ENCODE results near the gene ZEB2.

DNA sequence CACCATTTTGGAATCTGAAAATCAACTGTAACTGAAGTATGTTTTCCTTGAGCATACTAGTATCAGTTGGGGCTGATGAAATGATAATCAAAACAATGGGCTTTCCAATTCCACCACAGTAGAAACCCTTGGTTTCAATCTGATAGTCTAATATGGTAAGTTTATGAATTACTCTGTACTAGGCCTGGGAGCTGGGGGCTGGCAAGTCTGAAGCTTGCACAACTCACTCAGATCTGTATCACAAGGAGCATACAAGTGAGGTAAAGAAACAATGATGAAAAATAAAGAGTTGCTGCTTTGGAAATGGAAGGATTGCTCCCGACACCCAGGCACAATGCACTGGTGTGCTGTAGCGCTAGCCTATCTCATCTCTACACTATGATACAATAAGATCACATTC, 19.4 kb downstream of the ZEB2 start:
- TF ChIP-seq, protein P1, sequence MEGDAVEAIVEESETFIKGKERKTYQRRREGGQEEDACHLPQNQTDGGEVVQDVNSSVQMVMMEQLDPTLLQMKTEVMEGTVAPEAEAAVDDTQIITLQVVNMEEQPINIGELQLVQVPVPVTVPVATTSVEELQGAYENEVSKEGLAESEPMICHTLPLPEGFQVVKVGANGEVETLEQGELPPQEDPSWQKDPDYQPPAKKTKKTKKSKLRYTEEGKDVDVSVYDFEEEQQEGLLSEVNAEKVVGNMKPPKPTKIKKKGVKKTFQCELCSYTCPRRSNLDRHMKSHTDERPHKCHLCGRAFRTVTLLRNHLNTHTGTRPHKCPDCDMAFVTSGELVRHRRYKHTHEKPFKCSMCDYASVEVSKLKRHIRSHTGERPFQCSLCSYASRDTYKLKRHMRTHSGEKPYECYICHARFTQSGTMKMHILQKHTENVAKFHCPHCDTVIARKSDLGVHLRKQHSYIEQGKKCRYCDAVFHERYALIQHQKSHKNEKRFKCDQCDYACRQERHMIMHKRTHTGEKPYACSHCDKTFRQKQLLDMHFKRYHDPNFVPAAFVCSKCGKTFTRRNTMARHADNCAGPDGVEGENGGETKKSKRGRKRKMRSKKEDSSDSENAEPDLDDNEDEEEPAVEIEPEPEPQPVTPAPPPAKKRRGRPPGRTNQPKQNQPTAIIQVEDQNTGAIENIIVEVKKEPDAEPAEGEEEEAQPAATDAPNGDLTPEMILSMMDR (IDR thresholded peaks at IDR 0.05), result no peak
- TF ChIP-seq POLR2AphosphoS5 (IDR thresholded peaks at IDR 0.05), result no peak
- no peak for TF ChIP-seq POLR2A (IDR thresholded peaks at IDR 0.05)
